Calu3 (cell line): ENCODE results near the gene IGF1R. TPM values are rescaled to one million over a fixed set of nuclear protein-coding genes. Genes with fewer than 3 reads are reported as not detected.

Experiments
- BruUV-seq: library from RNA; stranded (reverse); fragments of 400-500 nt; replicated peaks from 2 replicates; lab custom pipeline; 2021; lab: Mats Ljungman, UMichigan
- CTCF ChIA-PET: fragments of 300-600 bp; sonication (Branson Sonifier 250); formaldehyde crosslinking; loops from one replicate; lab custom pipeline; 2022; ENCODE audit warnings: antibody characterized with exemption; lab: Charles Lee
- DNase-seq: peaks from one replicate; pipeline ENCODE4 v3.0.0; 2022
- H3K27ac Mint-ChIP-seq: one replicate; pipeline ENCODE4 v1.8.0; 2022; ENCODE audit warnings: mixed read lengths; ENCODE audit not compliant: unreplicated experiment
- H3K27me3 Mint-ChIP-seq: one replicate; pipeline ENCODE4 v1.8.0; 2022; ENCODE audit warnings: mixed read lengths; ENCODE audit not compliant: unreplicated experiment
- H3K36me3 Mint-ChIP-seq: one replicate; pipeline ENCODE4 v1.8.0; 2022; ENCODE audit warnings: mild to moderate bottlenecking, moderate library complexity, mixed read lengths; ENCODE audit not compliant: insufficient read depth, unreplicated experiment
- H3K4me1 Mint-ChIP-seq: one replicate; pipeline ENCODE4 v1.8.0; 2022; ENCODE audit warnings: mild to moderate bottlenecking, low read depth, mixed read lengths; ENCODE audit not compliant: unreplicated experiment
- H3K4me3 Mint-ChIP-seq: one replicate; pipeline ENCODE4 v1.8.0; 2022; ENCODE audit warnings: mild to moderate bottlenecking, low read depth, moderate library complexity, mixed read lengths; ENCODE audit not compliant: unreplicated experiment
- H3K9me3 Mint-ChIP-seq: one replicate; pipeline ENCODE4 v1.8.0; 2022; ENCODE audit warnings: low read depth, mixed read lengths; ENCODE audit not compliant: unreplicated experiment
- intact Hi-C: fragments of 100-400 bp; cut with micrococcal nuclease; formaldehyde crosslinking; loops from one replicate; pipeline ENCODE4 v1.10.0; 2022; ENCODE audit not compliant: unreplicated experiment
- total RNA-seq: library from RNA; stranded (reverse); gene quantifications from 2 replicates; pipeline ENCODE4 v1.2.3, GENCODE V29; 2022
- TF ChIP-seq, protein P1 (sequence below): fragments of 200-600 bp; IDR thresholded peaks from one replicate; pipeline ENCODE4 v1.8.0; 2022; ENCODE audit warnings: antibody characterized with exemption; ENCODE audit not compliant: unreplicated experiment

IGF1R gene
- total RNA-seq, 1 experiment from 2014 or later = 73.9 TPM

DNA sequence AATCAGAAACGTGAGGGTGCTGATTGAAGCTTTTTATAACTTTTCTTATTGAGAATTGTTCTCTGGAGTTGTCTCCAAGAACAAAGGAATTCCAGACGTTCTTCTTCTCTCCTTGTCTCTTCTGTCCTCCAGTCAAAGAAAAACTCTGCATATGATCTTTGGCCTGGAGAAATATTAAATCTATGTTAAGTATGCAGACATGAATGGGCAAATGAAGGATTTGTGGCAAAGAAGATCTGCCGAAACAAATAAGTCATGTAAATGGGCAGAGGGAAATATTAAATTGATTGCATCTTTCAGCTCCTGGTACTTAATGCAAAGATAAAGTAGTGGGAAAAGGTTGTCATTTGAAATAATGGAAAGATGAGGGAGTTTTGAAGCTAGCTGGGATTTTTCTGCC, 74.9 kb downstream of the IGF1R start:
- DNase-seq = no peak
- TF ChIP-seq, protein P1, sequence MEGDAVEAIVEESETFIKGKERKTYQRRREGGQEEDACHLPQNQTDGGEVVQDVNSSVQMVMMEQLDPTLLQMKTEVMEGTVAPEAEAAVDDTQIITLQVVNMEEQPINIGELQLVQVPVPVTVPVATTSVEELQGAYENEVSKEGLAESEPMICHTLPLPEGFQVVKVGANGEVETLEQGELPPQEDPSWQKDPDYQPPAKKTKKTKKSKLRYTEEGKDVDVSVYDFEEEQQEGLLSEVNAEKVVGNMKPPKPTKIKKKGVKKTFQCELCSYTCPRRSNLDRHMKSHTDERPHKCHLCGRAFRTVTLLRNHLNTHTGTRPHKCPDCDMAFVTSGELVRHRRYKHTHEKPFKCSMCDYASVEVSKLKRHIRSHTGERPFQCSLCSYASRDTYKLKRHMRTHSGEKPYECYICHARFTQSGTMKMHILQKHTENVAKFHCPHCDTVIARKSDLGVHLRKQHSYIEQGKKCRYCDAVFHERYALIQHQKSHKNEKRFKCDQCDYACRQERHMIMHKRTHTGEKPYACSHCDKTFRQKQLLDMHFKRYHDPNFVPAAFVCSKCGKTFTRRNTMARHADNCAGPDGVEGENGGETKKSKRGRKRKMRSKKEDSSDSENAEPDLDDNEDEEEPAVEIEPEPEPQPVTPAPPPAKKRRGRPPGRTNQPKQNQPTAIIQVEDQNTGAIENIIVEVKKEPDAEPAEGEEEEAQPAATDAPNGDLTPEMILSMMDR = no peak
- Mint-ChIP-seq H3K27me3 (no peaks in the 10 kb centered on the region), H3K27ac (peak overlapping the region; percentile 26), H3K4me1 (peaks cover 74% of the 10 kb centered on the region), H3K36me3 (peaks cover 16% of the 10 kb centered on the region), H3K4me3 (no peak overlapping the region), H3K9me3 (no peaks in the 10 kb centered on the region)
- CTCF ChIA-PET = interaction anchor here (1.7 to 2.1 kb wide), 2 partner anchors 9 to 128 kb away, joined by 4 to 9 read pairs; no protein-coding TSS in a partner anchor
- no TSS peak for BruUV-seq
- intact Hi-C loops = no loop called here

DNA sequence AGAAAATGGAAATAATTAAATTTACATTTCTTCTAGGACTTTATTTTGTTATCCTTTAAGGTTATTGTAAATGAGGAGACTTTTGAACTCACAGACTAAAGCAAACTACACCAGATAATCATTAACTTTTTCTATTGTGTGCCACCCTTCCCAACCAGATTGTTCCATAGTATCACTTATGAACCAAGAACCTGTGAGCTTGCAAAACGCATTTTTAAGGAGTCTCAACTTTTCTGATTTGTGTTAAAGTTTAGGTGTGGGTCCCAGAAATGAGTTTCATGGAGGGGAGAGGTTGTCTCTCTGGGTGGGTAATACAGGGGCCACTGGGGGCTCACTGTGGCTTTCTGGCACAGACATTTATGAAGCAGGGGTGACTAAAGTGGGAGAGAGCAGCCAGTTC, 75.7 kb downstream of the IGF1R start:
- CTCF ChIA-PET = interaction anchor here (0.6 to 2.1 kb wide), 4 partner anchors 10 to 127 kb away, joined by 3 to 9 read pairs (median 4); no protein-coding TSS in a partner anchor
- Mint-ChIP-seq H3K27ac (peak overlapping the region; percentile 26), H3K27me3 (no peaks in the 10 kb centered on the region), H3K4me3 (peak overlapping the region; percentile 16), H3K9me3 (no peaks in the 10 kb centered on the region), H3K4me1 (peaks cover 74% of the 10 kb centered on the region), H3K36me3 (peaks cover 17% of the 10 kb centered on the region)
- intact Hi-C loops = no loop called here
- no peak for DNase-seq
- TF ChIP-seq, protein P1 = no peak
- BruUV-seq = no TSS peak

DNA sequence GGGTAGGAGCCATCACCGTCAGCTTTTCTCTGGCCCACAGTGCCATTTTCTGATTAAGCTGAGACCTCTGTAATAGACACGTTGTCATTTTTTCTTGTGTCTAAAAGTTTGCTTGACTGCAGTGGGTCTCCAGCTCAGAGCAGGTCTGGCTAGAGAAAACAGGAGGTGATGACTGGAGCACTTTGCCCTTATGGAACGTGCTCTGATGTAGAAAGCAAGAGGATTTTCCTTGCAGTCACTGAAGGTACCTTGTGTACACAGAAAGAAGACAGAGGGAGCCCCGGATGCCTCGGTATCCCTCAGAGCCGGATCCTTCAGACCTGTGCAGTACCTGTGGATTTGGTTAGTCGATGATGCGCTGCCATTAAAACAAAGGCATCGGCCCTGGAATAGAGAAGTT, 76.2 kb downstream of the IGF1R start:
- Mint-ChIP-seq H3K27ac (peak overlapping the region; percentile 26), H3K4me3 (peak overlapping the region; percentile 16), H3K27me3 (no peaks in the 10 kb centered on the region), H3K36me3 (peaks cover 17% of the 10 kb centered on the region), H3K9me3 (no peaks in the 10 kb centered on the region), H3K4me1 (peaks cover 76% of the 10 kb centered on the region)
- BruUV-seq = no TSS peak
- intact Hi-C loops = no loop called here
- CTCF ChIA-PET = interaction anchor here (0.6 to 2.1 kb wide), 4 partner anchors 10 to 127 kb away, joined by 3 to 9 read pairs (median 4); no protein-coding TSS in a partner anchor
- TF ChIP-seq, protein P1 = no peak
- DNase-seq = no peak

DNA sequence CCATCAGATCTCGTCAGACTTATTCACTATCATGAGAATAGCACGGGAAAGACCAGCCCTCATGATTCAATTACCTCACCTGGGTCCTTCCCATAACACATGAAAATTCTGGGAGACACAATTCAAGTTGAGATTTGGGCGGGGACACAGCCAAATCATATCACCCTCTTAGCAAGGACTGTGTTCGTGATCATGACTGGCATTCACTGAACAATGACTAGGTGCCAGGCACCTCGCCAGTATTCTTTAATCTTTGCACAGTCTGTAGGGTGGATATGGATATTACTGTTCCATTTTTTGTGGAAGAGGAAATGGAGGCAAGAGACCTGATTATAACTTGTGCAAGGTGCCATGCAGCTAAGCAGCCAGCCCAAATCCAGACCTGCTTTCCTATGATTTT, 77.5 kb downstream of the IGF1R start:
- TF ChIP-seq, protein P1 = no peak
- Mint-ChIP-seq H3K27me3 (no peaks in the 10 kb centered on the region), H3K4me3 (no peak overlapping the region), H3K4me1 (peaks cover 81% of the 10 kb centered on the region), H3K9me3 (no peaks in the 10 kb centered on the region), H3K27ac (peak overlapping the region; percentile 79), H3K36me3 (peaks cover 17% of the 10 kb centered on the region)
- no TSS peak for BruUV-seq
- no peak for DNase-seq
- intact Hi-C loops = no loop called here
- CTCF ChIA-PET = interaction anchor here (0.6 kb wide), 1 partner anchor 1864 kb away, joined by 3 read pairs; no protein-coding TSS in a partner anchor
